CD4-positive, alpha-beta T cell (primary cell): ENCODE measurements around the gene NACC2. TPM values are rescaled to one million over a fixed set of nuclear protein-coding genes. Genes with fewer than 3 reads are reported as not detected.

Source experiments
- ATAC-seq: fragments of 200-7000 bp; cut with Tn5 transposase; one replicate; pipeline ENCODE4 v1.10.0; 2022; ENCODE audit warnings: mild to moderate bottlenecking; ENCODE audit not compliant: poor library complexity
- CTCF ChIA-PET: fragments of 350-600 bp; sonication (Branson Sonifier 250); formaldehyde crosslinking; loops from one replicate; lab custom pipeline; 2021; ENCODE audit warnings: antibody characterized with exemption, inconsistent platforms; lab: Charles Lee
- POLR2A ChIA-PET: fragments of 350-600 bp; sonication (Branson Sonifier 250); formaldehyde crosslinking; loops from one replicate; lab custom pipeline; 2021; ENCODE audit warnings: antibody characterized with exemption, inconsistent platforms; lab: Charles Lee
- DNase-seq, 14 experiments: peaks; one replicate each; pipeline ENCODE4 v3.0.0-alpha.2; 2013 to 2020; ENCODE audit warnings: mixed read lengths in 2 of 14
- H3K27ac ChIP-seq, 2 donors: one replicate each; pipeline versions ENCODE4 v1.5.1 to v1.7.0; 2013; ENCODE audit warnings: low read length in 2 of 2, low read depth in 1 of 2, mild to moderate bottlenecking in 1 of 2
- H3K27me3 ChIP-seq, 2 experiments: 1 replicate in 1 of 2; 2 replicates in 1 of 2; pipeline versions ENCODE4 v1.6.1 to v1.7.0; 2013; ENCODE audit warnings: low read length in 2 of 2, control low read depth in 1 of 2, mild to moderate bottlenecking in 1 of 2, moderate library complexity in 1 of 2; ENCODE audit not compliant: insufficient read depth in 2 of 2, control insufficient read depth in 1 of 2
- H3K36me3 ChIP-seq: one replicate; pipeline ENCODE4 v1.6.1; 2013; ENCODE audit warnings: low read length, control low read depth; ENCODE audit not compliant: insufficient read depth
- H3K4me1 ChIP-seq: one replicate; pipeline ENCODE4 v1.6.1; 2013; ENCODE audit warnings: low read length, control low read depth; ENCODE audit not compliant: insufficient read depth
- H3K4me3 ChIP-seq: one replicate; pipeline ENCODE4 v1.5.1; 2013; ENCODE audit warnings: mild to moderate bottlenecking, low read length, moderate library complexity
- H3K9me3 ChIP-seq, 2 experiments: 1 replicate in 1 of 2; 2 replicates in 1 of 2; pipeline versions ENCODE4 v1.6.1 to v1.7.0; 2013; ENCODE audit warnings: low read length in 2 of 2, mild to moderate bottlenecking in 2 of 2, control low read depth in 1 of 2, moderate library complexity in 1 of 2; ENCODE audit not compliant: control insufficient read depth in 1 of 2, insufficient read depth in 1 of 2
- H3K27ac Mint-ChIP-seq: one replicate; pipeline ENCODE4 v1.8.0; 2020; ENCODE audit warnings: mixed read lengths
- H3K27me3 Mint-ChIP-seq: one replicate; pipeline ENCODE4 v1.8.0; 2021; ENCODE audit warnings: mixed read lengths
- H3K36me3 Mint-ChIP-seq: one replicate; pipeline ENCODE4 v1.8.0; 2021; ENCODE audit warnings: low read depth, mixed read lengths
- H3K4me1 Mint-ChIP-seq: one replicate; pipeline ENCODE4 v1.8.0; 2021; ENCODE audit warnings: low read depth, mixed read lengths
- H3K4me3 Mint-ChIP-seq: one replicate; pipeline ENCODE4 v1.8.0; 2020; ENCODE audit warnings: mild to moderate bottlenecking, mixed read lengths
- H3K9me3 Mint-ChIP-seq: one replicate; pipeline ENCODE4 v1.8.0; 2020; ENCODE audit warnings: mixed read lengths
- CTCF ChIP-seq: fragments of 200-600 bp; IDR thresholded peaks from one replicate; pipeline ENCODE4 v1.8.0; 2022; ENCODE audit warnings: antibody characterized with exemption, mild to moderate bottlenecking
- intact Hi-C, 2 experiments: fragments of 100-400 bp; cut with DNase I in 1 of 2; cut with micrococcal nuclease in 1 of 2; formaldehyde crosslinking; loops; one replicate each; pipeline versions ENCODE4 v1.15.1 to v1.9.0; 2023 to 2025; cut with DNase I, micrococcal nuclease
- total RNA-seq, 174 experiments: library from RNA in 2 of 174; stranded (reverse) in 2 of 174; gene quantifications; one replicate each; pipeline ENCODE4 v1.2.3 and lab custom pipeline; 2021 to 2026

Gene NACC2
- total RNA-seq, 2 experiments from 2014 or later, result 2.1 to 2.7 TPM

GRCh38 chr9:136020206-136020605 lies 74.9 kb downstream of the NACC2 start:
- no peak overlapping the region for H3K27ac ChIP-seq
- no peaks in the 10 kb centered on the region for H3K9me3 ChIP-seq
- Mint-ChIP-seq H3K9me3 (no peaks in the 10 kb centered on the region), H3K27ac (no peak overlapping the region), H3K4me3 (no peak overlapping the region), H3K27me3 (no peaks in the 10 kb centered on the region), H3K36me3 (no peaks in the 10 kb centered on the region), H3K4me1 (peaks cover 11% of the 10 kb centered on the region)
- H3K4me3 ChIP-seq, result no peak overlapping the region
- CTCF ChIA-PET, result no interaction called here
- no peak for ATAC-seq
- no peak for TF ChIP-seq CTCF
- POLR2A ChIA-PET, result no interaction called here
- H3K36me3 ChIP-seq, result peaks cover 4% of the 10 kb centered on the region
- no peaks in the 10 kb centered on the region for H3K27me3 ChIP-seq
- peak in 2 of 14 experiments; percentile 3 to 4 for DNase-seq
- H3K4me1 ChIP-seq, result no peaks in the 10 kb centered on the region
- intact Hi-C loops, result no loop called here

- H3K27ac Mint-ChIP-seq, result no peak overlapping the region
- POLR2A ChIA-PET, result no interaction called here
Observed at GRCh38 chr9:136019681-136020060, 75.4 kb downstream of the NACC2 start.

GRCh38 chr9:136019041-136019680 lies 75.9 kb downstream of the NACC2 start:
- no peaks in the 10 kb centered on the region for H3K9me3 ChIP-seq
- CTCF ChIA-PET, result no interaction called here
- no peak overlapping the region for H3K27ac ChIP-seq
- Mint-ChIP-seq H3K27ac (no peak overlapping the region), H3K9me3 (no peaks in the 10 kb centered on the region), H3K36me3 (no peaks in the 10 kb centered on the region), H3K4me3 (no peak overlapping the region), H3K27me3 (no peaks in the 10 kb centered on the region), H3K4me1 (peaks cover 11% of the 10 kb centered on the region)
- DNase-seq, result peak in 2 of 14 experiments; percentile 3 to 8
- no peaks in the 10 kb centered on the region for H3K27me3 ChIP-seq
- peaks cover 8% of the 10 kb centered on the region for H3K36me3 ChIP-seq
- H3K4me1 ChIP-seq, result no peaks in the 10 kb centered on the region
- no peak overlapping the region for H3K4me3 ChIP-seq
- intact Hi-C loops, result no loop called here
- POLR2A ChIA-PET, result no interaction called here
- TF ChIP-seq CTCF, result no peak
- ATAC-seq, result no peak

More at GRCh38 chr9:136019681-136020060, 75.4 kb downstream of the NACC2 start:
- H3K27me3 Mint-ChIP-seq, result no peaks in the 10 kb centered on the region
- CTCF ChIA-PET, result no interaction called here
- H3K9me3 Mint-ChIP-seq, result no peaks in the 10 kb centered on the region
- H3K4me1 ChIP-seq, result no peaks in the 10 kb centered on the region
- H3K36me3 ChIP-seq, result peaks cover 4% of the 10 kb centered on the region
- H3K27ac ChIP-seq, result no peak overlapping the region
- ATAC-seq (no peak), DNase-seq (peak in 1 of 14 experiments; percentile 1)
- TF ChIP-seq CTCF, result no peak
- intact Hi-C loops, result no loop called here
- H3K9me3 ChIP-seq, result no peaks in the 10 kb centered on the region
- H3K4me3 Mint-ChIP-seq, result no peak overlapping the region
- H3K4me3 ChIP-seq, result no peak overlapping the region
- no peaks in the 10 kb centered on the region for H3K27me3 ChIP-seq
- no peaks in the 10 kb centered on the region for H3K36me3 Mint-ChIP-seq
- peaks cover 11% of the 10 kb centered on the region for H3K4me1 Mint-ChIP-seq
